NCI-H2227 treated with DMSO at 0.1 percent for 48 hours (cell line): ENCODE measurements around the gene DLD.
"Not testable (repeated sequence)": the region's sequence is repeated elsewhere in the genome, so short reads cannot be mapped to it uniquely, and the experiment has no call there.

Experiments
- DNase-seq: peaks from one replicate; lab custom pipeline; 2025; lab: John Stamatoyannopoulos, UW

Gene DLD

DNA sequence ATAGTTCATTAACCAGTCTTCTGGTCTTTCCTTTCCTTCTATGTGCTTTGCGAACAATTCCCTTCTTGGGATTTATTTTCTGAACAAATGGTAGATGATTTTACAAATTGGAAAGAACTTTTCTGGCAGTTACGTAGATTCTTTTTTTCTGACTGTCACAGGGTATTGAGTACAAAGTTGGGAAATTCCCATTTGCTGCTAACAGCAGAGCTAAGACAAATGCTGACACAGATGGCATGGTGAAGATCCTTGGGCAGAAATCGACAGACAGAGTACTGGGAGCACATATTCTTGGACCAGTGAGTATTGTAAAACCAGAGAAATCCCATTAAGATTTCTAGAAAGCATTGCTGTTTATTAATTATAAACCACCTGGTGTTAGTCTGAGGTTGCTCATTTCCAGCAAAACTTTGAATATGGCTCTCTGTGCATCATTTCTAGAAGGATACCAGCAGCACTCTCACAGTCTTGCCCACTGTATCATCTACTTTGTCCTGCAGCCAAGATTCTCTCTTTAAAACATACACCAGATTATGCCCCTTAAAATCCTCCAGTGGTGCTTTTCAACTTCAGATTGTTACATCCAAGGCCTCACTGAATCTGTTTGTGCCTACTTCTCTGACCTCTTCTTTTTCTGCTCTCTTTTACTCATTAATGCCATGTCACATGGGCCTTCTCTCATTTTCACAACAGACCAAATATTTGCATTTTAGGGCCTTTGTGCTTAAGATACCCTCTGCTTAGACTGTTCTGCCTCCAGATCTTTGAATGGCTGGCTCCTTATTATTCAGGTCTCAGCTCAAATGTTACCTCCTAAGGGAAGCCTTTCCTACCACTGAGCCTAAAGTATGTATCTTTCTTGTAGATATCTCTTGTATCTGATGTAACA lies 27.0 kb downstream of the DLD start:
- DNase-seq: no peak

DNA sequence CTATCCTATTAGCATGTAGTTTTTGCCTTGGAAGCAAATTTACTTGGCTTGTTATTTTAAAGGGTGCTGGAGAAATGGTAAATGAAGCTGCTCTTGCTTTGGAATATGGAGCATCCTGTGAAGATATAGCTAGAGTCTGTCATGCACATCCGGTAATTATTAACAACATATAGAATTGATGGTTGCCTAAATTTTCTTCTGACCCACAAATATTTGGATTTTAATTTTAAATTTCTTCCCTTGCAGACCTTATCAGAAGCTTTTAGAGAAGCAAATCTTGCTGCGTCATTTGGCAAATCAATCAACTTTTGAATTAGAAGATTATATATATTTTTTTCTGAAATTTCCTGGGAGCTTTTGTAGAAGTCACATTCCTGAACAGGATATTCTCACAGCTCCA lies 28.0 kb downstream of the DLD start:
- no peak for DNase-seq

DNA sequence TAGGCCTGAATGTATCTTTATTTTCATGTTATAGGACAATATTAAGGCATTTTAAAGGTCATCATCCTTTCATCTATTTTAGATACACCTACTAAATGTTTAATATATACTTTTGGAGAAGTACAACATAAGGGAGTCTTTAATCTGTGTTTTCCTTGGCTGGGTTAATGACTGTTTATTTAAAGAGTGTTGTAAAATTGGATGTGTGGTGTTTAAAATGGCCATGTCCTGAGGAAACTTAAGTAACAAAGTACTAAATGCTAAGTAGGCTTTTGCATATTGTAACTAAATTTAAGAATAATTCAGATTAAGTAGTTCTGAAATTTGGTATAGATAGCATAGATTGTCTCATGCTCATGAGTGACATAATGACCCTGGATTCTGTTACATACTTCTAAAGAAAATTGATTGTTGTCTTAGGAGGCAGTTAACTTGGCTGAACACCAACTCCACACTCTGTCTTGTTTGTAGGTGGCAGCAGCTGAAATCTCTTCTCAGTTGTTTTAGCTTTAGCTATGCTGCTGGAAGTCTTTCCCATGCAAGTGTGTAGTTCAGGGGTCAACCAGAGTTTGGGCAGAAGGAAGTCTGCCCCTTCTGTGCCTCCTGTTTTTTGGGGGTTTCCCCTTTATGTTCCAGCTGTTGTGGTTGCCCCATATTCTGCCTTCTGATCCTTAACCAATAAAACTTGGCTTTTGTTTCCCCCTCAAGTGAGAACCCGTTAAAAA lies 29.2 kb downstream of the DLD start:
- DNase-seq: no peak

DNA sequence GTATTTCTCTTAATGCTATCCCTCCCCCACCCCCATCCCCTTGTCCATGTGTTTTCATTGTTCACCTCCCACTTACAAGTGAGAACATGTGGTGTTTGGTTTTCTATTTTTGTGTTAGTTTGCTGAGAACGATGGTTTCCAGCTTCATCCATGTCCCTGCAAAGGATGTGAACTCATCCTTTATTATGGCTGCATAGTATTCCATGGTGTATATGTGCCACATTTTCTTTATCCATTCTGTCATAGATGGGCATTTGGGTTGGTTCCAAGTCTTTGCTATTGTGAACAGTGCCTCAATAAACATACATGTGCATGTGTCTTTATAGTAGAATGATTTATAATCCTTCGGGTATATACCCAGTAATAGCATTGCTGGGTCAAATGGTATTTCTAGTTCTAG lies 30.8 kb downstream of the DLD start:
- DNase-seq: not testable (repeated sequence)

DNA sequence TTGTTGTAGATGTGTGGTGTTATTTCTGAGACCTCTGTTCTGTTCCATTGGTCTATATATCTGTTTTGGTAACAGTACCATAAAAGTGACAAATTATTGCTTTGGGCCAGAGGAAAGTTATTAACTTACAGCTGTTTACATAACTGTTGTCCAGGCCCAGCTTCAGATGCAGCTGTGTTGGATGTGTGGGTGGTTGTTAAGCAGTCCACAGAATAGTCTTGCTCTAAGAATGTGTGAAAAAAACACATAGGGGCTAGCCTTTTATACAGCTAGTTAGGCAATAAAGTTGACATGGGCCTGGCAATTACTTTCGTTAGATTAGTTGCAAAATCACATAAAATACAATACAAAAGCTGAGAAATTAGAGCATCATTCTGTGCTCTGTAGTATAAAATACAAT lies 31.9 kb downstream of the DLD start:
- DNase-seq: no peak

DNA sequence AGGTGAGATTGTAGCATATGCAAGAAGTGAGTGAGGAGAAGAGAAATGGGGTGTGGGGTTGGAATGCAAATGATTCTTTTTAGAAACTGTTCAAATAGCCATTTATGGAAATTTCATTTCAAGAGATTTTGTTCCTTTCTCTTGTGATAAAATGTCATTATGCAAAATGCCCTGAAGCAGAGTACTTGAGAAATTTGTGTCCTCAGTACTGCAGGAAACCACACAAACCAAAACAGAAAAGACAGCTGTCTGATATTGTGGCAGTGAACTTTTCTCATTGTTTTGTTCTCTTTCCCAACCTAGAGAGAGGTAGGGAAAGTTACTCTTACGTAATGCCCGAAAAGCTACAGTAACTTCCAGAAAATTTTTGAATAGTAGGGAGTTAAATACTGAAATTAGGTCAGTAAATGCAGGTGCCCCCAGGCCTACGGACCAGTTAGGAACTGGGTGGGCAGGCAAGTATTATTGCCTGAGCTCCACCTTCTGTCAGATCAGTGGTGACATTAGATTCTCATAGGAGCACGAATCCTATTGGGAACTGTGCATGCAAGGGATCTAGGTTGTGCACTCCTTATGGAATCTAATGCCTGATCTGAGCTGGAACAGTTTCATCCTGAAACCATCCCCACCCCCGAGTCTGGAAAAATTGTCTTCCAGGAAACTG lies 34.0 kb downstream of the DLD start:
- DNase-seq: no peak

DNA sequence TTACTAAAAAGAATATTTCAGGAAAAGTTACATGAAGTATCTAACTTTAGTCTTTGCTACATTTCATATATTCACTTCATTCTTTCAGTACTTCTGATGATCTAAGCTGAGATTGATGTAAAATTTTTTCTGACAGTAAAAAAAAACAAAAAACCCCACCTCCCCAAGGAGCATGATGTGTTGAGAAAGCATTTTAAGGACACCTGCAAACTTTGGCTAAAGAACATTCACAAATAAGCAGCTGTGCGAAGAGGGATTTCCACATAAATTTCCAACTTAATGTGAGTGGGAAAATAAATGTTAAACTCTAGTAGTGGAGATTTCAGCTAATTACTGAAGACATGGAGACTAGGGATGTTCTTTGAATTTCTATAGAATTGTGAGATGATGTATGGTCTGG lies 35.5 kb downstream of the DLD start:
- no peak for DNase-seq

DNA sequence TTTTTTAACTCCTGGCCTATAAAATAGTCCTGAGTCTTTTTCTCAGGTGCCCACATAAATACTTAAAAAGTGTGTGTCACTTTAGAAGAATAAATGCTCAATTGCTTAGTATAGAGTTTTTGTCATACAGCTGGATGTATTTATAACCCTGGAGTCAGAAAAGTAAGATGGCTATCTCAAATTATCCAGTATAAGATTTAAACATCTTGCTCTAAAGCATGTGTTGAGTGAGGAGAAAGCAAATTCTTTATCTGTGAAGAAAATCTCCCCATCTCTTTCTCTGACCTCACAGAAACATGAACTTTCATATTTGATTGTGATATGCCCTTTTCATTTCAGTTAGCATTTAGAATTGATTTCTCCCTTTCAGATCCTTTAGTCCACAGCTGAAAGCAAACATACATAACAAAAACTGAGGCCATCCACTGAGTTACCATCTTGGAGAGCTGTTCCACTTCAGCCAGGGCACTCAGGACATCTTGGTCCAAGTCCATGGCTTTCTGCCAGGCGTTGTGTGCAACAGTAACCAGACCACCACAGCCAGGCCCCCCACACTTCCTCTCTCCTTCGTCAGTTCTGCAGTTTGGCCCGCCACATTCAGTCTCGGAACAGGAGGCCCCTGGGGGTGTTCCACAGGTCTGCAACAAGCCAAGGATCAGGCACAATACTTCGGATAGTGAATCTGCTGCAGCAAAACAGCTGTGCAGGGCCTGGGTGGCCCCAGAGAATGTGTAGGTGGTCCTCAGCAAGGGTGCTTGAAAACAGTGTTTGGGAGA lies 40.9 kb downstream of the DLD start:
- no peak for DNase-seq

DNA sequence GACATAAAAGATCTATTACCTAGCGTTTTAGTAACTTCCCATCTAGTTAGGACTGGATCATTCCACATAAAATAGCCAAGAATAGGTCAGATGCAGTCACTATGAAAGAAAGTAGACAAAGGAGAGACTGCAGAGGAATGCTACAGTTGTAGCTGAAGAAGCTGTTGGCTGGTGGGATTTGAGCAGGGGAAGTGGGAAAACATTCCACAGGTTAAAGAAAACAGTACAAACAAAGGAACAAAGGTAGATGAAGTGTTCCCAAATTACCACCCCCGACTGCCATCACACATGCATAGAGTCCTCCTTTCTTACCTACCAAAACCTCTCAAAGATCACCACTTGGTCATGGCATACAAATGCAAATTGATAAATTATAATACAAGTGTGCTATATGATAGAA lies 41.8 kb downstream of the DLD start:
- no peak for DNase-seq

DNA sequence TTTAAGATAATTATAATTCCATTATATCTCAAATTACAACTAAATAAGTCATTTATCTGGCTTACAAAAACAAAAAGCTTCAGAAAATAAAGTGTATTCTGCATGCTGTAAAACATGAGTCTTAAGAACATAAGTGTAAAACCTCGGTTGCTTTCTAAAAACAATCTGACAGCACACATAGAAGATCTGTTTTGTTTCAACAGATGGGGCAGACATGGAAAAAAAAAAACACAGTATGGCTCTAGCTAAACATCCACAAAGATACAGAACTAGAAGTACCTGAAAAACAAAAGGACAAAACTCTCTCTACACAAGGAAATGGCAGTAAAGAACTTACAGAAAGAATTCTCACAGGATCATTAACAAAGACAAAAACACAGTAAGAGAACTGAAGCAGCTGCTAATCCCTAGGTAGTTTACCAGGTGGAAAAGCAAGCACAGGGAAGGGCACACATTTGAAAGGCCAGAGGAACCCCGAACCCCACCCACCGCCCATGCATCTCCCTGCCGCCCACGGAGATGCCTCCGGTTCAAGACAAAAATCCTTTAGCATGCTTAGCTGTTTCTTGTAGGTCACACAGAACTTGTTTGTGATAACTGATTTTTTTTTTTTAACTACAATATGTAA lies 42.5 kb downstream of the DLD start:
- DNase-seq: no peak

DNA sequence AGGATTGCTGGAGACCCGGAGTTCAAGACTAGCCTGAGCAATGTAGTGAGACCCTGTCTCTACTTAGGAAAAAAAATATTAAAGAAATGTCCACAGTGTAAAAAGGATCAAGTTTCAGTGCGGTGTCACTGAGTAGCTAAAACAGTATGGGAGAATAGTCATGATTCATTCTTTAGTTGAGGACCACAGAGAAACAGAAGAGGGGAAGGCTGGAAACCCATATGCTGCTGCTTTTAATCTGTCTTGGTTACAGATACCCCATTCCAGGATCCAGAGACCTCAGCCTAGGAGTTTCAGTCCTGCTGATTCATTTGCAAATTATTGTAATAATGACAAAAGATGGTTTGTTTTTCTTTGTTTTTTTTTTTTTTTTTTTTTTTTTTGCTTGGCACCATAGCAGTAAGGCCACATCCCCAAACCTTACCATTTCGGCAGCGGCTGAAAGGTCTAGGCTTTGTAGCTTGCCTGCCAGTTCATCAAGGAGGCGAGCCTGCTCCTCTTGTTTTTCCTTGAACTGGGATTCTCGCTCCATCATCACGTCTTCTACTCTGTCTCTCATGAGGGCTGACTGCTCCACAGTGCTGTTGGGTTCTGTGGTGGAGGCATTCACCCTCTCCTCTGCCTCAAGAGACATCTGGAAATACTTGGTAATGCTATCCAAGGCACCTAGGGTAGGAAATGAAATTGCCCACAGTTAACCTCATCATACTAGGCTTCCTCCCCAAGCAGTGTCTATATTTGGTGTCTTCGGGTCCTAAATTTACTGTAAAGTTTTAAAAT lies 44.2 kb downstream of the DLD start:
- DNase-seq: no peak

DNA sequence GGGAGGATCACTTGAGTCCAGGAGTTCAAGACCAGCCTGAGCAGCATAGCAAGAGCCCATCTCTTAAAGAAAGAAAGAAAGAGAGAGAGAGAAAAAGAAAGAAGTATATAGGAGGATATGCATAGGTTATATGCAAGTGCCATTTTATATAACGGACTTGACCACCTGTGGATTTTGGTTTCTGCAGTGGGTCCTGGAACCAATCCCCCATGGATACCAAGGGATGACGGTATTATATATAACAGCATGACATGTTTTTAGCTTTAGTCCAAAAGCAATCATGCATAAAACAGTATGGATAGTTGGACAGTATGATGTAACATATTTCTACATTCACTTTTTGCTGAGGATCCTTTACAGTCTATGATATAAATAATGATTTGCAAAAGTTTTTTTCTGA lies 45.3 kb downstream of the DLD start:
- DNase-seq: no peak

DNA sequence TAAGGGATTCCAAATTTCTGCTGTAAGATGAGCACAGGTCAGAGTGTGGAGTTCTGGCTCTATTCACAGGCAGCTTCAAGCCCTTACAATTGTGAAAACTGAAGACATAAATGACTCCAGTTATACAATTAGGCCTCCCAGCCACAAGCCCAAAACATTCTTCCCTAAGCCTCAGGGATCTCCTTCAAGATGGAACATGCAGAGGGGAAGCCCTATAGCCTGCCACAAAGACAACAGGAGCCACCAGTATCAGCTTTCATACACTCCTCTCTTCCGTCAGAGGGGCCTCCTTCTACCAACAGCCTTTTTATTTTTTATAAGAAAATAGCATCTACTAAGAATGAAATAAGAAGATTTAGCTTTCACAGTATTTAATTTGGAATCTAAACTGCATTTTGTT lies 46.5 kb downstream of the DLD start:
- no peak for DNase-seq

DNA sequence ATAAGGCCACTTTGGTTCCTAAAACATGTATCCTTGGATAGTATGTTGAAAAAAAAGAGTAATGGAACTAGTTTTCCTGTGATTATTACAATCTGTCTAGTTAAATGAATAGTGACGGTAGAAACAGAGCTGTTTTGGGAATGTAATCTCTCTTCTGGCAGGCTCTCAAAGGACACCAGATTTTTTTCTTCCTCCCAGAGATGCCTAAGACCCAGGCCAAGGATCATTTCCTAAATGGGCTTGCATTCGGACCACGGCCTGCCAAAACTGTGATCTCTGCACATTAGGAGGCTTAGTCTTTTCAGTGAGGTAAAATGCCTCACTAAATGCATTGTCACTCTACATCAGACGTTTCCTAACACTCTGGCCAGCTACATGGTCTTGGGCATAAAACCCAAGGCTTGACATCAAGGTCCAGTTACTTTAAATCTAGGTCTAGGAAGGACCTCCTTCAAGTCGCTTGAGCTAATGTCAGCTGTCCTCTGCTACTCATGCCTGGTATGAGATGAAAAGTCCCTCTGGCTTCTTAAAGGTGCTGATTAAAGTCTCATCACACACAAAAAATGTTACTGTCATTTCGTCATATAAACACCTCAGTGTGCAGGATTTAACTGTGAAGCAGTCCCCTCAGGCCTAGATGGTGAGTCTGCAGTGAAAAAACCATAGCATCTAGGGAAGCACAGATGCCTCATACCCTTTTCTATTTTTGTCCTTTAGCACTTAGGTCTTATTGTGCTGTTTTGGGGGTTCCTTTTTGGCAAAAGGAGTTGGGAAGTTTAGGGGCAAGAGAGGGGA lies 47.7 kb downstream of the DLD start:
- DNase-seq: no peak

DNA sequence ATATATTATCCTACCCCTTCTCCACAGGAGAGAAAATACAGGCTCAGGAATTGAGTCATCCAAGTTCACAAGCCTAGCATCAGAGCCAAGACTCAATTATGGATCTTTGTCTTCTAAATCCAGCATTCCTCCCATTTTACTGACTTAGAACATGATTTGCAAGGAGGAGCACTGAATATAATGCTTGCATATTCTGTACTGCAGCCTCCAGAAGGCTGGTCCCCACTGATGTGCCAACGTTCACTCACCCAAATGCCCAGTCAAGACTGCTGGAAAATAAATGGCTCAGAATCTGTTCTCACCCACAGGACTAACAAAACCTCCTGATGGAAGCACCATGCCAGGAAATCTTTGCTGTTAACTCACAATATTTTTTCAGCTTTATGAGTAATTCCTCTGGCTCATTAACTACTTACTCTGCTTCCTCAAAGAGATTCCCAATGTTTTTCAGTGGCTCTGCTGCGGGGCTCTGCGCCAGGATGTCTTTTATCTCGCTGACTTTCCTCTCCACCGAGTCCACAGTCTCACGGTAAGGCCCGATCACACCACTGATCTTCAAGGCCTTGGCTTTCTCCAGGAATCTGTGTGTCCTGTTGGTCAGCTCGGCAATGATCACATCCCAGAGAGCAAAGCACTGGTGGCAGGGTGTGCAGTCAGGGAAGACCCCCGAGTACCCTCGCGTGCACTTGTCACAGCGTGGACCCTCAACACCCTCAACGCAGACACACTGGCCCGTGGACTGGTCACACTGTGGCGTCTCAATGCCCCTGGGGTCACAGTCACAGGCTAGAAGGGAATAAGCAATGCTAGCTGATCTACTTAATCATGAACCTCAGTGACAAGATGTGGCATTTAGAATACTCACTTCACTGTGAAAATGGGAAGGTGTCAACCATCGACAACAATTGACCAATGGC lies 48.8 kb downstream of the DLD start:
- no peak for DNase-seq

DNA sequence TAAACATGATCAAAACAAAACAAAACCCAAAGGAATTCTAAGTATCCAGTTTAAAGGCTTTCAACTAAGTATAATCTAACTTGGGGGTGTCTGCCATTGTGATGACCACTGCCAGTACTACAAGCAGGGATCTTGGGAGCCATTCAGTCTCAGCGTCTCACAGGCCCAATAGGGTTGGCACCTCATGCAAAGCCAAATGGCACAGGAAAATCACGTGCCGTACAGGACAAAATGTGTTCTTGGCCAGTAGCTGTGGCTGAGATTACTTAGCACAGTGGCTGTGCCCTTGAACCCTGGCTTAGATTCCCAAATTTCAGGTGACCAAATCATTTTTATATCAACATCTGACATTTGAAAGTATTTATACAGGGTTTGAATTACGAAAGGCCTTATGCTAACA lies 50.0 kb downstream of the DLD start:
- DNase-seq: no peak

DNA sequence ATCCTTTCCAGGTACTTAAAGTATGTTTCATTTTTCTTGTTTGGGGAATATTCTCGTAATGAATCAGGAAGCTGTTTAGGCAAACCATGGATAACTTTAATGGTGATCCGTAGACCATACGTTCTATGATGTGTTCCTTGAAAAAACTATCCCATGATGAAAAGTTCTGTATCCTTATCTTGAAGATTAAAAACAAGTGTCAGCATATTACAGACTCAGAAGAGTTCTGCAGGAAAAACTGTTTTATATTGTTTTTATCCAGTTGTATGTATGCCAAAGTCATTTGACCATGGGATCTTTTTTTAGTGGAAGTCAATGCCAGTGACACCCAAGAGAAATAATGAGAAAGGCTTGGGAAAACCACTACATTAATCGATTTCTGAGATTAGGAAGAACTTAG lies 52.0 kb downstream of the DLD start:
- no peak for DNase-seq

DNA sequence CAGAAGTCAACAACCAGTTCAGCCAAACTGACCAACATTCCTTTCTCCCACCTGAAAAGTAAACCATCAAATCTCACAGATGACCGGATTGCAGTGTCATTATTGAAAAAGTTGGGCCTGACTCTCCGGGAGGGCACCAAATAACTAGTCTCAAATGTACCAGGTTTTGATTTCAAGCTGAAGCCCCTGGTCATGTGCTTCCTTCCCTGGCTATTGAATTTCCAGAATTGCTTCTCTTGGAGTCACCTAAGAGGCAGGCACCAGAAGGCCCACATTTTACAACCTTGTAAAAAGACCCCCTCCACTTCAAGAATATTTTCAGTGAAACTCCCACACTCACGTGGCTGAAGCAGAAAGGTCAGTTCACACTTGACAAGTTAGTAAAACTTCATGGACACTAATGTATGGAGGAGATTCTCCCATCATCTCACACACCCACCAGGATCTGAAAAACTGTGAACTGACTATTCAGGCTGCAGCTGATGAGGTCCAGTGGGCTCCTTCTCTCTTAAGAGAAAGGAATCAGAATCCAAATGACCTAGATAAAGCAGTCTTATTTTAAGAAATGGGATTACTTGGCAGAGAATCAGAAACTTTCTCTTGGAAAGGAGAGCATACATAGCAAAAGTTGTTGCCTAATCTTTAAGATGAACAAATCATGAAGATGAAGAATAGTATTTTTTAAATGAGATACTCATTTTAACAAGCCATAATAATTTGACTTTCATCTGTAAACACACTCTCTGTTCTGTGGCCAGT lies 53.6 kb downstream of the DLD start:
- no peak for DNase-seq
